HG02763 (cell line): ENCODE measurements around the gene ATP8A2.
"Not testable (repeated sequence)": the region's sequence is repeated elsewhere in the genome, so short reads cannot be mapped to it uniquely, and the experiment has no call there.

Experiments used
- ATAC-seq: cut with Tn5 transposase; IDR thresholded peaks from one replicate; pipeline ENCODE4 v1.9.1; 2021; ENCODE audit warnings: mild to moderate bottlenecking, moderate library complexity; ENCODE audit not compliant: unreplicated experiment

The ATP8A2 gene

GRCh38 chr13:25371875-25372283 lies at the start of gene ATP8A2:
Gene ATP8A2, plus strand, starts transcription at chr13:25371974. Its CDS starts 239 bp downstream, at chr13:25372213.
- no peak for ATAC-seq

DNA sequence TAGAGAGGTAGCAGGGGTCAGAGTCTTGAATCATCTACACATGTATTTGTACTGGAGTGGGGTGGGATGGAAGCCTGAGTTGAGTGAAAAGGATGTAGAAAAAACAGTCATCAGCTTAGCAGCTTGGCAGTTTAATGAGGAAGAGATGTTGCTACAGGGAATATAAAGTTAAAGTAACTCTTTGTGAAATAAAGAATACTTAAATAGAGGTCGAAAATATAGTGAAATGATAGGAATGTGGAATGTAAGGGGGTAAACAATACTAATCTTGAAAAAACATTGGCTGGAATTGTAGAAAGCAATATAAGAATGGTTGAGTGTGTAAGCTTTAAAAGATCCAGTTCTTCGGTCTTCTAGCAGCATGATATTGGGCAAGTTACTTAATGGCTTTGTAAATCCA lies 47.7 kb upstream of the ATP8A2 start:
- ATAC-seq = no peak

DNA sequence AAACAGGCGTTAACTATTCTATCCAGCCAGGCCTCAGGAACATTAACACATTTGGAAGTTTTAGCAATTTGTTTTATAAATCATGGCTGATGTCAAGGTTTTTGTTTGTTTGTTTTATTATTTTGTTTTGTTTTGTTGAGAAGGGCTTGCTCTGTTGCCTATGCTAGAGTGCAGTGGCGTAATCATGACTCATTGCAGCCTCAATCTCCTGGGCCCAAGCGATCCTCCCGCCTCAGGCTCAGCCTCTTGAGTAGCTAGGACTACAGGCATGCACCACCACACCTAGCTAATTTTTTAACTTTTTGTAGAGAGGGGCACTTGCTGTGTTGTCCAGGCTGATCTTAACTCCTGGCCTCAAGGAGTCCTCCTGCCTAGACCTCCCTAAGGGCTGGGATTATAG lies 42.1 kb upstream of the ATP8A2 start:
- ATAC-seq = no peak

GRCh38 chr13:25330541-25330940 lies 41.2 kb upstream of the ATP8A2 start:
- no peak for ATAC-seq

- no peak for ATAC-seq
Measured at GRCh38 chr13:25335856-25336255, 35.9 kb upstream of the ATP8A2 start.

DNA sequence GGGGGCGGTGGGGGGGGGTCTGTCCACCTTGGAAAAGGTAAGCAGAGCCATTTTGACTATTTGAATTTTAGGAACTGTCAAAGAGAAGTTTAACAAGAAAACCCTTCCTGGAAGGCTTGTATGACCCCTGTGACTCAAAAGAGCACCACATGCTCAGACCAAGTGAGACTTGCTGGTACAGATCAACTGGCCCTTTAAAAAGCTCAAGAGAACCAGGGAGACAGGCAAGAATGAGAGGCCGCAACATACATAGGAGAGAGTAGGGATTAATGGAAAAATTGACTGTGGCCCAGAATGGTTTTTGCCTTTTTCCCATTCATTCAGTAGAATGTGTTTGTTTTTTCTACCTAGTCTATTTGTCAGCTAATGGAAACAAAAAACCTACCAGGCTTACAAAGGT lies 26.2 kb upstream of the ATP8A2 start:
- no peak for ATAC-seq

DNA sequence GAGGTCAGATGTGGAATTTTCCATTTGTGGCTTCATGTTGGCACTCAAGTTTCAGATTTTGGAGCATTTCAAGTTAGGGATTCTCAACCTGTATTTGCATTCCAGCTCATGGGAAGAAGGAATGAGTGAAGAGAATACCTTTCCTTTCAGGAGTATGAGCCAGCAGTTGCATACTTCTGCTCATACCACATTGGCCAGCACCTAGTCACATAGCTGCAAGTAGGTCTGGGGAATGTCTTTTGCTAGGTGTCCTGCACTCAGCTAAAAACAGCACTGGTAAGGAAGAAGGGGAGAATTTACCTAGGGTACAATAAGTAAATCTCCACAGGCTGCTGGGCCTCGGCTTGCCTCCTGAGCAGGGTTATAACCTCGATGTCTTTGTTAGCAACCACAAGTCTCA lies 24.6 kb upstream of the ATP8A2 start:
- ATAC-seq = no peak

GRCh38 chr13:25351404-25351803 lies 20.4 kb upstream of the ATP8A2 start:
- no peak for ATAC-seq

DNA sequence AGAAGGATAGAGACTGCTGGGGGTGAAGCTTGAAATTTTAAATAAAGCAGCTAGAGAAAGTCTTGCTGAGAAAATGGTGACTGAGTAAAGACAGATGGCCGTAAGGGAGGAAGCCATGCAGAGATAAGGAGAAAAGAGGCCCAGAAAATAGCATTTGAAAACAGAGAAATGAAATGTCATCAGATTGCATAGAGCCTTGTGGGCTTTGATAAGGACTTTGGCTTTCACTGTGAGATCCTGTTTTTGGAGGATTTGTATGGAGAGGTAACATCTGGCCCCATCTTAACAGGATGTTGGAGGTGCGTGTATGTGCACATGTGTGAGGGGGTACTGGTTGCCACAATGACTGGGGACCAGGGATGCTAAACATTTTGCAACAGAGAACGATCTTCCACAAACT lies 19.5 kb upstream of the ATP8A2 start:
- no peak for ATAC-seq

- no peak for ATAC-seq
Measured at GRCh38 chr13:25352806-25353205, 19.0 kb upstream of the ATP8A2 start.

DNA sequence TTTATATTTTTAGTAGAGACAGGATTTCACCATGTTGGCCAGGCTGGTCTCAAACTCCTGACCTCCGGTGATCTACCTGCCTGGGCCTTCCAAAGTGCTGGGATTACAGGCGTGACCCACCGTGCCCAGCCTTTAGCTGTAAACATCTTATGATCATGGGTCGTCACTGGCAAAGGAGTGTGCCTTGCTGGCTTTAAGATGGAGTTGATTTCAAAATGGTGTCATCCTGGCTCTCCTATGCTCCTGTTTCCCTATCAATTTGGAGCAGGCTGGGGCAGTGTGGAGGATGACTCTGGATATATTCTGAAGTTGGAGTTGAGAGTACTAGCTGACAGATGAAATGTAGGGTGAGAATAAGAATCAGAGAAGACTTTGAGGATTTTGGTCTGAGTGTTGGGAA lies 18.4 kb upstream of the ATP8A2 start:
- ATAC-seq = no peak

DNA sequence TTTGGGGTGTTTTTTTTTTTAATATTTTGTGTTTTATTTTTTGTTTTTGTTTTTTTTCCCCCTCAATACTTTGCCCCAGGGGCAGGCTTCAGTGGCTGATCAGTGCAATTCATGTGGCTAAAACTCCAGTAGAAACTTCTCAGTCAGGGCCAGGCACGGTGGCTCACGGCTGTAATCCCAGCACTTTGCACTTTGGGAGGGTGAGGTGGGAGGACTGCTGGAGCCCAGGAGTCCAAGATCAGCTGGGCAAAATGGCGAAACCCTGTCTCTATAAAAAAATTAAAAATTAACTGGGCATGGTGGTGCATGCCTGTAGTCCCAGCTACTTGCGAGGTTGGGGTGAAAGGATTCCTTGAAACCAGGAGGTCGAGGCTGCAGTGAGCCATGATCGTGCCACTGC lies 17.4 kb upstream of the ATP8A2 start:
- no peak for ATAC-seq

GRCh38 chr13:25360443-25360842 lies 11.3 kb upstream of the ATP8A2 start:
- ATAC-seq = not testable (repeated sequence)

DNA sequence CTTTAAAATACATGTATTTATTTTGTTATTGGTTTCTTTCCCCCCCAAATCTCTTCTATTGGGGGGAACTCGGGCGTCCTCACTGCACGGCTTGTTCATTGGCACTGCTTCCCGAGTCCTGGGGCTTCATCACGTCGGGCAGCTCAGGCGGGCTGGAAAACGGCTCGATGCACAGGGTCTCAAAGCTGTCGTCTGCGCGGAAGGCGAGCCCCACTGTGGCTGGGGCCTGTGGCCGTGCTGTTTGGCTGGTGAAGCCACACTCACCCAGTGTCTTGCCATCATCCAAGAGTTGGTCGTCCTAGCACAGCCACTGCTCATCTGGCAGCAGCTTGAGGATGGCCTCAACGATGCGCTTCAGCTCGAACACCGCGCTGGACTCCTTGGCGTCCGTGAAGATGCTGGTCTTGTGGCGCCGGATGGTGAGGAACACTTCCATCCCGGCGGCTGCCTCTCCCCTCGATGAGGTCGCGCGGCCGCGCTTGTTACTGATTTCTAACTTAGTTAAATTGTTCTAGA lies 6.0 kb upstream of the ATP8A2 start:
- no peak for ATAC-seq

DNA sequence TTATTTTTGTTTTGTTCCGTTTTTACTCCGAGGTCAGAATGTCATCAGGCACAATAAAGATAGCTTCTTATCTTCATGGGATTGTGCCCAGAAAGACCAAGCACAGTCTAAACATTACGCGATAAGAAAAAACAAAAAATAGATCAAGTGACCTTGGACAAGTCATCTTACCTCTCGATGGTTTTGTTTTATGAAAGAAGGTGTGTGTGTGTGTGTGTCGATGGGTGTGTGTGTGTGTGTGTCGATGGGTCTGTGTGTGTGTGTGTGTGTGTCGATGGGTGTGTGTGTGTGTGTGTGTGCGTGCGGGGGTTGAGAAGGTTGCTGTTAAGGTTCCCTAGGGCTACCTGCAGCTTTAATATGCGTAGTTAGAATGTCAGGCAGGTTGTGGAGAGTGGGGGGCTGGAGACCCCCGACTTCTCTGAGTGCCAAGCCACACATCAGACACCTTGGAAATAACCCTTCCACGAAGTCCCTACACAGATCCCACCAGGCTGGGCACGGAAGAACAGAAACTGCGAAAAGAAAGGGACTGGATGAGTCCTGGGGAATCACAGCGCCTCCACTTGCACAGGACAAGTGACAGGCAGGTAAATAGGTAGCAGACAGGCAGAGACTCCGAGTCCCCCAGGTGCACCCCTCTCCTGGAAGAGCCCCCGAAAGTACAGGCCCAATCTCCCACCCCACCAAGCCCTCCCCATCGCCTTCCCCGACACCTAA lies 458 bp upstream of the ATP8A2 start:
- no peak for ATAC-seq

DNA sequence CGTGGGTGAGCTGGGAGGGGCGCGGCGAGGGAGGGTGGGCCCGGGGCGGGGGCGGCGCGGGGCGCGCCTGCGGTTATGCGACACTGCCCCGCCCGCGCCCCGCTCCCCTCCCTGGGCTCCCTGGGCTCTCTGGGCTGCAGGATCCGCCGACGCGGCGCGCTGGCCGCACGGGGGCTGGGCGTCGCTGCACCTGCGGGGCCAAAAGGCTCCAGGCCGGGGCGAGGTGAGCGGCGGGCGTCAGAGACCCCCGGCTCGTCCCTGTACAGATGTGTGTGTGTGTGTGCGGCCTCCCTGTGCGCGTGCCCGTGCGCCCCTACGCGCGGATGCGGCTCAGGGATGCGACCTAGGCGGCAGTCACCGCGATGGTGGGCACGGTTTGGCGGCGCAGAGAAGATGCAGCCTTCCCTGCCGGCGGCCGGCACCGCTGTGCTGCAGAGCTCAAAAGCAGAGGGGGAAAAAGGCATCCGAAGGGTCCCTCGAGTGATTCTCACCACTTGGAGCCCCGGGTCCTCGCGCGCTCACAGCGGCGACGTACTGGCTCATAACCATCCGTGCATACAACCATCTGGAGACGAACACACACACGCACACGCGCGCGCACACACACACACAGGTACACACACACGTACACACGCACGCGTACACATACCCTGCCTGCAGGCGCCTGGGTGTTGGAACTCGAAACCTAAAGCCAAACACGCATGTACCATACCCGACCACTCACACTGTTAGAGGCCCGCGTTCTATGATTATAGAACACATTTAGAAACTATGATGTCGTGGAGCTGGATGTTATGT lies 709 bp downstream of the ATP8A2 start:
- no peak for ATAC-seq

DNA sequence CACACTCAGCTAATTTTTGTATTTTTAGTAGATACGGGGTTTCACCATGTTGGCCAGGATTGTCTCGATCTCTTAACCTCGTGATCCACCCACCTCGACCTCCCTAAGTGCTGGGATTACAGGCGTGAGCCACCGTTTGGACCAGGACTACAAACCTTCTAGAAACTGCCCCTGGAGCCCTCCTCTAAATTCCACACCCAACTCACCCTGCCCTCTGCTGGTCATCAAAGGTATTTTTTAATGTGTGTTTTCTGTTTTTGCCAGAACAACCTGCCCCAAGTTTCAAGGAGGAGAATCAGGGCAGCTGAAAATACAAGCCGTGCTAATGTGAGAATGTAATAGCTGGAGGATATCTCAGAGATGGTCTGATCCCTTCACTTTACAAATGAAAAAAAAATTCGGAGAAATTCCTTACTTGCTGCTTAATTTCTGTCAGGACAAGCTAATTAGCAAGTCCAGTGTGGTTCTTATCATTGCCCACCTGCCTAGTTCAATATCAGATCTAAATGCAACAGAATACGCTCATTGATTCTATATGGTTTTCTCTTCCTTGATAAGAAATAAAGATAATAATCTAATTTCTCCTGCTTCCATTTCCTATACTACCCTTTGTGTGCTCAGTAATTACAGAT lies 4.1 kb downstream of the ATP8A2 start:
- no peak for ATAC-seq

- no peak for ATAC-seq
Measured at GRCh38 chr13:25377244-25377962, 5.6 kb downstream of the ATP8A2 start.

- ATAC-seq = no peak
Measured at GRCh38 chr13:25378528-25378927, 6.8 kb downstream of the ATP8A2 start.

- ATAC-seq = no peak
Measured at GRCh38 chr13:25379011-25379410, 7.2 kb downstream of the ATP8A2 start.

DNA sequence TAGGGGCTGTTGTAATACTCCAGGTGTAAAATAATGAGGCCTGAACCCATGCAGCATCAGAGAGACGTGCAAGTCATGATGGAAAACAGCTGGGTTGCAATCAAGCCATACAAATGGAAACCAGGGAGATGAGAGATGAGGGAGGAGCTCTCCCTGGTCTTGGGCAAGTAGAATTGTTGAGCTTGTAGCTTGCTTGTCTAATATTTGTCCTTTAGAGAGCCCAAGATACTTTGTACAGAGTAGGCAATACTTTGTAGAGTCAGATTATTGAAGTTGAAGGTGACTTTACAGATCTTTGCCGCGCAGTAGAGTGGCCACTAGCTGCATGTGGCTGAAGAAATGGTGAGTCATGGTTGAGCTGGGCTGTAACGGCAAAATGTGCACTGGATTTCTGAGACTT lies 8.3 kb downstream of the ATP8A2 start:
- no peak for ATAC-seq
